Midbrain (tissue), 1 donor: ENCODE results near the gene PRRG3.
"Not testable (repeated sequence)": the region's sequence is repeated elsewhere in the genome, so short reads cannot be mapped to it uniquely, and the experiment has no call there.

Experiments
- DNase-seq: peaks from one replicate; lab custom pipeline; 2025; lab: John Stamatoyannopoulos, UW

The PRRG3 gene

DNA sequence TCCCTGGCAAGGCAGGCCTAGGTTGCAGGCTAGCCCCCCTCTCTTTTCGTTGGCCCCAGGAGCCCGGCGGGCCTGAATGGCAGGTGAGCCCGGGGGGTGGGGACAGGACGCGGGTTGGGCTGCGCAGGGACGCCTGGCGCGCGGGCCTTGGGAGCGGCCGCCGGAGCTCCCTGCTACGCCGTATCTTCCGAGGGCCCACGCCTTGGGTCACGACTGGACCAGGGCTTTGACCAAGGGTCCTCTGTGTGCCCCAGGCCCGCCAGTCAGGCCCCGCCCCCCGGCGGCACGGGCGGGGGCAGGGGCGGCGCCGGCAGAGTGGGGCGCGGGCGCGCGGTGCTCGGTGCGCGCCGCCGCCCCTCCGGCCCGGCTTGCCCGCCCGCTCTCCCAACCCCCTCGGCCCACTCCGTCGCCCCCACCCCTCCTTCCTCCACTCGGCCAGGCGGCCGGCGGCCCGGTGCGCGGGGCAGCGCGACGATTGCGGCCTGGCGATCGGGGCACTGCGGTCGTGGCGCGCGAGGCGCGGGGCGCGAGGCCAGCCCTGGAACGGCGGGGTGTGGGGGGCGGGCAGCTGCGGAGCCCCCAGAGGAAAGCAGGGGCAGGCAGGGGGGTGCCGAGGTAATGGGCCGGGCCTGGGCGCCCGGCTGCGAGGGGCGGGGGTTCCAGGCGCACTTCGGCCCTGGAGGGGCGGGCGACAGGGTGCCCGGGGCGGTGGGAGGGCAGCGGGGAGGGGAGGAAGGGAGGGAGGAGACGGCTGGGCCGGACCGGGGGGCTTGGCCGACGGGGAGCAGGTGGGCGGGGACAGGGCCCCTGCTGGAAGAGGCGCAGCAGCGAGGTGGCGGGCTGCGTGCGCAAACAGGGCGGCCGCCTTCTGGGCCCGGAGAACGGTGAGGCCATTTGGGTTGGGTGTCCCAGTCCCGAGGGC is at the start of gene PRRG3:
TSS of gene PRRG3 (plus strand) at position 798 of the 922 bp plus-strand sequence. CDS start 3,357 bp downstream, outside the sequence.
- no peak for DNase-seq

- DNase-seq: no peak
Measured at GRCh38 chrX:151675121-151675746, 20.0 kb upstream of the PRRG3 start.

DNA sequence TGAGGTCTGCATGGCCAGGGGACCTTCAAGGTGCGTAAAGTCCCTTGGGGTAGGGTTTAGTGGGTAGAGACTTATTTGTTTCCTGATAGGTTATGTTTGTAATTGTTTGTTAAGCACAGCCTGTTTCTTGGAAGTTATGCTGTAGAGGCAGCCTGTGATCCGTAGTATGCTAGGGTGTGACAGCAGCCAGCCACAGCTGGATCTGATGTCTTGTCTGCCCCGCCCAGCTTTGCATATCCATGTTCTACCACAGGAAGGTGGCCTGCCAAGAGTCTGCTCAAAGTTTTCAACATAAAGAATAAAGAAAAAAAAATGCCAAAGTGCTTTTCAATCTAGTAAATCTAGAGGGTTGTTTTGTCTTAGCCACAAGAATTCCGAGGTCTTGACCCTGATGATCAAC is 19.1 kb upstream of the PRRG3 start:
- no peak for DNase-seq

DNA sequence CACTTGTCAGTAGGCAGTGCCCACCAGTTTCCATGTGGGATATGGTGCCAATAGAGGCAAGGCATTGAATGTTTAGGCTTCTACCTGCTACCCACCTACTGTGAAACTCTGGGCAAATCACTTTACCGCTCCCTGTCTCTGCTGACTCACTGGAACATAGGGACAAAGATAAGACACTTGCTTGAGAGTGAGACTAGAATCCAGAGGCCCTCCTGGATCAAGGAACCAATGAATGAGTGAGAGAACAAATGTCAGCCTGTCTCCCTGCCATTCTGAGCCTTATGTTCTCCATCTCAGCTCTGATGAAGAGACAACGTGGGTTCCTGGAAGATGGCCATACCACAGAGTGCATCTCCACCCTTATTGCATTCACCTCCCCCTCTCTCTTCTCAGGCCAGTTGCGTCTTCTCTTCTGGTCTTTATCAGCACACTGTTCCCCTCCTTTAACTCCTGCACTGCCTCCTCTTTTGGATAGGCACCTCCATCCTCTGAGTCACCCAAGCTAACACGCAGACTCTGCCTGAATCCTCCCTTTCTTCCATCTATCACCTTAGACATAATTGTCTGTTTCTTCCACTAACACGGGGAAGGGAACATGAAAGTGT is 15.4 kb upstream of the PRRG3 start:
- no peak for DNase-seq

DNA sequence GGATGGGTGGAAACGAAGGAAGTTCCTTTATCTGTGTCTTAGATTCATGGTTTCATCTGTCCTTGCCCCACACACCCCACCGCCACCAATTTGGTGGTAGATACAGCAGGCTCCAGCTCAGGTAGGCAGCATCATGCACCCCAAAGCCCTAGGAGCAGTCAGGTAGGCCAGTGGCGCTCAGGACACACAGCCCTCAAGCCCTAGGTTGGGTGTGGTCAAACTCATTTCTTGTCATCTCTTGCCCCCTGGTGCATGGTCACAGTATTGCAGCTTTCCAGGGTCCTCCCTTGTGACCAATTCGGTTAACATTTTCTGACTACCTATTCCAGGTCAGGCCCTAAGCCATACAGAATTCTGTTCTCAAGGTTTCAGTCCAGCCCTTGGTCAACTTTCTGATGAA is 14.5 kb upstream of the PRRG3 start:
- peak; percentile 17 for DNase-seq

GRCh38 chrX:151687635-151688034 is 7.6 kb upstream of the PRRG3 start:
- DNase-seq: no peak

DNA sequence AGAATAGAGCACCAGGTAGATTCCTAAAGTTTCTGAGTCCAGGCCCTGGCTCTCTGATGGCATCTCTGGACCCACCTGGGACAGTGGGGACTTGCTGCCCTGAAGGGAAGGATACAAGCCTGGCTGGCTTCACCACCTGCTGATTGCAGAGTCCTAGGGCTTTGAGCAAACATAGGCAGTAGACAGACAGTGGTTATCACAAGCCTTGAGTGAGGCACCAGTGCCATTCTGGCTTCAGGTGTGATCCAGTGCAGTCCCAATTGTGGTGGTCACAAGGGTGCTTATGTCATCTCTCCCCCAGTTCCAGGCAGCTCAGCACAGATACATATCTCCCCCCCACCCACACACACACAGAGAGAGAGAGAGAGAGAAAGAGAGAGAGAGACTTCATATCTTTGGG is 6.6 kb upstream of the PRRG3 start:
- DNase-seq: no peak

- no peak for DNase-seq
Measured at GRCh38 chrX:151692825-151693224, 2.4 kb upstream of the PRRG3 start.

DNA sequence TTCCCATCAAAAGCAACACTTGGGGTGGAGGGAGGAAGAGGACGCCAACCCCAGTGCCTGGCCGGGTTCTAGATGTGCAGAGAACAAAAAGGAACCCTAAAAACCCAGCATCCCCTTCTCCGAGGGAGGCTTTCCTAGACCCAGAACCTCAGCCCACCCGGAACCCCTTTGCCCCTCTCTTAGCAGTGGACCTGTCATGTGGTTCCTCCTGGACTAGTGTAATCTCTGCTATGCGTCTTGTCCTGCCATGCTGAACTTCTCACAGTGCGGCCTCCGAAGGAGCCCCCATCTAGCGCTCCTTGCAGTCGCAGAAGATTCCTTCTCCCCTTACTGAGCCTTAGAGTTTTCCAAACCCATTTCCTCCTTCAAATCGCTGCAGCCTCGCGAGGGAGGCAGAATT is 1.1 kb upstream of the PRRG3 start:
- DNase-seq: no peak

DNA sequence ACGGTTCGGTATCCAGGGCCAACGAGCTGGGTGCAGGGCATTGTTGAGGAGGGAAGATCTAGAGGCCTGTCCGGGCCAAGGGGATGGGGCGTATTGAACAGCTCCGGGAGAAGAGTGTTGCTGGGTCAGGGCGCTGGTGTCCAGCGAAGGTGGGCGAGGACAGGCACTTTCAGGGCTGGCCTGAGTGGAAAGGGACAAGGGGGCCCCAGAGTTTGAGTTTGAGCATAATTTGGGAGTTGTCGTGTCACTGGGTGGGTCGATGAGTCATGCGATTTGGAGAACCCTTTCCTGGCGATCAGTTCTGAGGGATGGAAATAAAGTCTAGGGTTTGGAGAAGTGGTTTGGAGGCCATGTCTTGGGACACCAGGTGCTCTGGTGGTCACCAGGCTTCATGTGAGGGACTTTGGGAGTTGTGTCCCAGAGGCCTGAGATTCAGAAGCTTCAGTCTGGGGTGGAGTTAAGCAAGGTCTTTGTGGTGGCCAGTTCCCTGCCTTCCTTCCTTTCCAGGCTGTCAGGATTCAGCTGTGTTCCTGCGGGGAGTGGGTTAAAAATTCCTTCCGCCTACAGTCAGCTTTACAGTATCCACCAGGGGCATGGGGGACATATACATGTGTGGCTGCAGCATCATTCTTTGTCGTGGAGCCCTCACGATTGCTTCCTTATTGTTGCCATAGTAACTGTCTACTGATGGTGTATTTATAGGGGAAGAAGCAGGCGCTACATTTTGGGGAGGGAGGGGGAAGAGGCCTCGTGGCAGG is 504 bp downstream of the PRRG3 start:
- DNase-seq: no peak

DNA sequence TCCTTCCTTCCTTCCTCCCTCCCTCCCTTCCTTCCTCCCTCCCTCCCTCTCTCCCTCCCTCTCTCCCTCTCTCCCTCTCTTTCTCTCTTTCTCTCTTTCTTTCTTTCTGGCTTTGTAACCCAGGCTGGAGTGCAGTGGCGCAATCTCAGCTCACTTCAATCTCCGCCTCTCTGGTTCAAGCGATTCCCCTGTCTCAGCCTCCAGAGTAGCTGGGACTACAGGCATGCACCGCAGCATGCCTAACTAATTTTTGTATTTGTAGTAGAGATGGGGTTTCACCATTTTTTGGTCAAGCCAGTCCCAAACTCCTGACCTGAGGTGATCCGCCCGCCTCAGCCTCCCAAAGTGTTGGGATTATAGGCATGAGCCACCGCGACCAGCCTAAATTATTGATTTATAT is 1.8 kb downstream of the PRRG3 start:
- not testable (repeated sequence) for DNase-seq

DNA sequence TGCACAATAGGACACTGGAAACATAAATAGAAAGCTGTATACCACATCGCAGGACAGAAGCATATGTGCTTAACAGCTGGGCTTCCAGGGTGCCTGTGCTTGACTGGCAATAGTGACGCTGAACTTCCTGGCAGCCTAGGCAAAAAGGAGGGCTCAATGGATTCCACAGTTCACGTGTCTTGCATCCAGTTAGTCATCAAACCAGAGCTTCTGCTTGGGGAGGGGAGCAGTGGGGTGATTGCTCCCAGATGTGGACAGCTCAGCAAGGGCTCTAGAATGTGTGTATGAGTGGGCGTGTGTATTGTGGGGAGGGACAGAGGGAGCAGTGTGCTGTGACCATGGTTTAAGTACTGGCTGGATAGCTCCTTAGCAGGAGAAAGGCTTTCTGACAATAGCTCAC is 2.3 kb downstream of the PRRG3 start:
- DNase-seq: no peak

DNA sequence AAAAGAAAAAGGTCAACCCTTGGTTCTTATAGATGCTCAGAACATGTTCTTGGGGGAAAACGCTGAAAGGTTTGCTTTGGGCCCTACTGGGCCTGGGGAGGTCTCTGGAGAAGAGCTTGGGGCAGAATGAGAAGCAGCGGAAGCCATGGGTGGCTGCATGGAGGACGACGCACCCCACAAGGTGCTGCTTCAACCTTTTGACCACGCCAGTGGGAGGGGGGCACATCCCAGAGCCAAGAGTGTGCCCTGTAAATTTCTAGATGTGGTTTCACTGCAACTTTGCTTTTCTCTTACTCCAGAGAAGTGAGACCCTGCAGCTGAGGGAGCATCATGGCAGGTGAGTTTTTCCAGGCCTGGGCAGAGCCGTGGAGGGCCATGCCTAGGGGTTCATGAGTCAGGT is 3.2 kb downstream of the PRRG3 start:
- DNase-seq: no peak

- no peak for DNase-seq
Measured at GRCh38 chrX:151699746-151700145, 4.5 kb downstream of the PRRG3 start.

DNA sequence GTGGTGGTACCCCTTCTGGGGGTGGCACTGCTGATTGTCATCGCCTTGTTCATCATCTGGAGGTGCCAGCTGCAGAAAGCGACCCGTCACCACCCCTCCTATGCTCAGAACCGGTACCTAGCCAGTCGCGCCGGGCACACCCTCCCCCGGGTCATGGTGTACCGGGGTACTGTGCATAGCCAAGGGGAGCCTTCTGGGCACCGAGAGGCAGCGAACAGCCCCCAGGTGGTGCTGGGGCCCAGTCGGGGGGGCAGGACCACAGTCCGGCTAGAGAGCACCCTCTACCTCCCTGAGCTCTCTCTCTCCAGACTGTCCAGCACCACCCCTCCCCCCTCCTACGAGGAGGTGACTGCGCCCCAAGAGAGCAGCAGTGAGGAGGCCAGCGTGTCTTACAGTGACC is 5.3 kb downstream of the PRRG3 start:
- DNase-seq: no peak

GRCh38 chrX:151701071-151701470 is 5.8 kb downstream of the PRRG3 start:
- no peak for DNase-seq

- no peak for DNase-seq
Measured at GRCh38 chrX:151701531-151701930, 6.3 kb downstream of the PRRG3 start.

DNA sequence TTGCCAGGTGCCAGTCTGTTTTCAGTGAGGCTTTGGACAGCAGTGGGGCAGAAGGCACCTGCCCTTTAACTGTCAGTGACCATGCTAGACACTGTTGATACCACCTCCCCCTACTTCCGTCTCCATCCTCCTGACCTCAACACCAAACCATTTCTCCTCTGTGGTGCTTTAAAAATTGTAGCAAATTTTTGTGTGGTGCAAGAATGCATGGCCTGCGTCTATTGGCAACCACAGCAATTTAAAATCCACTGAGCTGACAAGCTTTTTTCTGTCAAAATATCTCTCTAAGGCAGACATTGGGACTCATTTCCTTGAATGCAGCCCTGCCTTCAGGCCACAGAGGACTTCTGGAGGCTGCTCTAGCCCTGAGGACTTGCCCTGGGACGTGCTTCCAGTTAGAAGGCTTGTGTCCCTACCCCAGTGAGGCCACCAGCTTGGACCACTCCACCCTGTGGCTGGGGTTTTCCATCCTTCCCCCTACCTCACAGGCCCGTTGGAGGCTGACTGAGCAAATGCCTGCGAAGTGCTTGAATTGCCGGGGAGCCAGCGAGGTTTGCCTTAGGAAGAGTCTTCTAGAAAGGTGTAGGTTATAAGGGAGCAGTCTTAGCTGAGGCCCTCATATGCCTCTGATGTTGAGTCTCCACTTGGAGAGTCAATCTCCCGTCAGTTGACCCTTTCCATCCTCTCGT is 6.9 kb downstream of the PRRG3 start:
- DNase-seq: no peak

DNA sequence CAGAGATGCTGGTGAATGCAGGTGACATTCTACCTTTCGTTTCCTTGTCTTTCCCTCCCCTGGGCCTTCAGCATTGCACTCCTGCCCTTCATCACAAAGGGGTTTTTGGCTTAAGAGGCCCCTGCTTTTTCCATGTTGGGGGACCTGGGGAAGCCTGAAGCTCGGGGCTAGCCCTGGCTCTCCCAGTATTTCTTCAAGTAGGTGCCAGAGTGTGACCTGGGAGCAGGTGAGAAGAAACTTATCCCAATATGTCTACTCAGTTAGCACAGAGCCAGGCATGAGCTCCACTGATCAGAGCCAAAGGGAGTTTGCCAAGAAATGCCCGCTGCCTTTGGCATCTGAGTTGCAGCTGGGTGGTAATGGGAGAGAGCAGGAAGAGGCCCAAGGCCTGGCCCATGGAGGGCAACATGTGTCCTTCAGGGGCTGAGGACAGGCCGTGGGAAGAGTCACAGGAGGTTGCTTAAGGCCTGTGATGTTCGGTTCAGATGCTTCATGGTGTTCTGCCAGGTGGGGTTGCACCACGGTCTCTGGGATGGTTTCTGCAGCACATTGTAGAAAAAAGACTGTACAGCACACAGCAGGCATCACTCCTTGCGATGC is 7.6 kb downstream of the PRRG3 start:
- DNase-seq: no peak

- DNase-seq: no peak
Measured at GRCh38 chrX:151703487-151703886, 8.2 kb downstream of the PRRG3 start.

DNA sequence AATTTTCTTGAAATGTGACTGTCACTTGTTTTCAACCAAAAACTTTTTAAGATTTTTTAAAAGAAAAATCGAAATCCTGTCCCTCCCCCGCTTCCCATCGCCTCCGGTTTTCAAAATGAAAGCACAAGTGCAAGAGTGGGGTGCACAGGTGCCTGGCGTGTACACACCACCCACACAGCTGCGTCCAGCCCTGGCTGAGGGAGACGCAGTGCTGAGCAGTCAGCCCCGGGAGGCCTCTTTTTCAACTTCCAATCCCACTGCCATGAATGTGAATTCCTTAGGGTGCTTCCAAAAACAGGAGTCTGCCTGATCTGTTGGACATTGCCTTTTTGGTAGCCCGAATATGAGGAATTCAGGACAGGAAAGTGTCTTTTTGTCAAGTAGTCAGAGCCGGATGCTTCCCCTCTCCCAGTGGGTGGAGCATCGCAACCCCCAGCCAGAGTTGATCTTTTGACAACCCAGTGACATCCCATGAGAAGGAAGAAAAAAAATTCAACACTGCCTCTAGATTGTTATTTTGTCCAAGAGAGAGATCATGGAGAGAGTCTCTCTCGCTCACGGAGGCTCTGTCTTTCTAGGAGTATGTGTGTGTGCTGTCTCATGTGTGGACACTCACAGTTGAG is 8.9 kb downstream of the PRRG3 start:
- DNase-seq: no peak
